ENCODE data around the gene LLGL2. TPM values are rescaled to one million over a fixed set of nuclear protein-coding genes. Genes with fewer than 3 reads are reported as not detected.

Gene LLGL2
- total RNA-seq, 2 experiments from 2014 or later, result 12.6 to 21.6 TPM

- POLR2A ChIA-PET, result no interaction called here
- no peak overlapping the region for H3K4me2 ChIP-seq (ENCODE audit: low read length)
- H3K4me3 ChIP-seq (ENCODE audit: low read depth, low read length, poor library complexity, severe bottlenecking), result no peak overlapping the region
- no peaks in the 10 kb centered on the region for H3K79me2 ChIP-seq (ENCODE audit: insufficient read depth, low read depth, low read length)
- H3K36me3 ChIP-seq (ENCODE audit: insufficient read depth, low read length), result no peaks in the 10 kb centered on the region
- CTCF ChIA-PET (ENCODE audit: unreplicated experiment), result no interaction called here
- H3K27ac ChIP-seq (ENCODE audit: low read depth, low read length, poor library complexity, severe bottlenecking), result no peak overlapping the region
- intact Hi-C loops (cut with micrococcal nuclease; ENCODE audit: unreplicated experiment), result no loop called here
- no peaks in the 10 kb centered on the region for H4K20me1 ChIP-seq (ENCODE audit: insufficient read depth, low read length)
- no peak overlapping the region for H2AFZ ChIP-seq (ENCODE audit: low read length)
- no peak for DNase-seq (ENCODE audit: low spot score)
- TF ChIP-seq CTCF (conservative IDR thresholded peaks at IDR 0.05; ENCODE audit: low read length), result no peak
- no peak for TF ChIP-seq EZH2phosphoT487 (IDR thresholded peaks at IDR 0.05; ENCODE audit: borderline replicate concordance, low read depth, low read length)
- H3K9me3 ChIP-seq (ENCODE audit: low read length), result no peaks in the 10 kb centered on the region
- no peaks in the 10 kb centered on the region for H3K4me1 ChIP-seq (ENCODE audit: insufficient read depth, low read length, poor library complexity, severe bottlenecking)
- no TSS peak for BruUV-seq (replicated peaks)
- H3K9me2 ChIP-seq (ENCODE audit: insufficient read depth, low read length), result no peaks in the 10 kb centered on the region
Observed at GRCh38 chr17:75607086-75607485, 81.6 kb downstream of the LLGL2 start.

DNA sequence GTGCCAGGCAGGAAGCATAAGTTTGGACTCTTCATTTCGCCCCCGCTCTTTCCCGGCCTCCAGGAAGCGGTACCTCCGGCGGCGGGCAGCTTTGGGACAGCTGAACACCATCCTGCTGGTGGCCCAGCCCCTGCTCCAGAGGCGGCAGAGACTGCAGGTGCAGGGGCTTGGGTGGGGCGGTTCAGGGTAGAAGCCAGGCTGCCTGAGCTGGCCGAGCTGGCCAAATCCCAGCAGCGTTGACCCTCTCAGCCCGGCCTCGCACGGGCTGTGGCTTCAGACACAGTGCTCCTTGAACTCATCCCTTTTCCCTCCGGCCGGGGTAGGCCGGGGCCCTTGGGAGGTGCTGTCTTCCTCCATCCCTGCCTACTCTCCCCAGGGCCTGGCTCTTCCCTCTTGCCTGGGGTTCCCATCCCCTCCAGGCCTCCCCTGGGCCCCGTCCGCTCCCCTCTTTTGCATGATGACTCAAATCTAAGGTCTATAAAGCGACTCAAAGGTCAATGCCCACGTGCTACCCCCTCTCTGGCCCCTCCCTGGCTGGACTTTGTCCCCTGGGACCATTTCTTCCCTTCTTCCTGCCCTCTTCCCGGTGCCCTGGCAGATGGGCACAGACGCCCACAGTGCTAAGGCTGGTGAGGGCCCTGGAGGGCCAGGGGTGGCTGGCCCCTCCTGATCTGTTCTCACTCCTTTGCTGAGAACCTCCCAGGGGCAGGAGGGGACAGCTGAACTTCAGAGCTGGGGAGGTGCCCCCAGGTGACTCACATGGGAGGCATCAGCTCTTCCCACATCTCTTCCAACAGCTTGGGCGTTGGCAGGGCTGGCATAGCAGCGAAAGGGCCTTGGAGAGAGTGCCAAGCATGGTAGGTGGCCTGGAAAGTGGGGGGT lies 84.8 kb downstream of the LLGL2 start:
- BruUV-seq (replicated peaks), result no TSS peak
- Histone ChIP-seq H4K20me1 (ENCODE audit: insufficient read depth, low read length) (no peaks in the 10 kb centered on the region), H3K79me2 (ENCODE audit: insufficient read depth, low read depth, low read length) (no peaks in the 10 kb centered on the region), H3K27ac (ENCODE audit: low read depth, low read length, poor library complexity, severe bottlenecking) (no peak overlapping the region), H3K36me3 (ENCODE audit: insufficient read depth, low read length) (no peaks in the 10 kb centered on the region), H3K9me2 (ENCODE audit: insufficient read depth, low read length) (no peaks in the 10 kb centered on the region), H3K4me2 (ENCODE audit: low read length) (no peak overlapping the region), H3K9me3 (ENCODE audit: low read length) (no peaks in the 10 kb centered on the region), H3K4me3 (ENCODE audit: low read depth, low read length, poor library complexity, severe bottlenecking) (no peak overlapping the region), H3K4me1 (ENCODE audit: insufficient read depth, low read length, poor library complexity, severe bottlenecking) (no peaks in the 10 kb centered on the region), H2AFZ (ENCODE audit: low read length) (no peak overlapping the region)
- TF ChIP-seq EZH2phosphoT487 (IDR thresholded peaks at IDR 0.05; ENCODE audit: borderline replicate concordance, low read depth, low read length) (no peak), CTCF (conservative IDR thresholded peaks at IDR 0.05; ENCODE audit: low read length) (no peak)
- intact Hi-C loops (cut with micrococcal nuclease; ENCODE audit: unreplicated experiment), result no loop called here
- POLR2A ChIA-PET, result interaction anchor here (0.7 to 1.2 kb wide), 2 partner anchors 19 to 128 kb away, joined by 3 read pairs; no protein-coding TSS in a partner anchor
- CTCF ChIA-PET (ENCODE audit: unreplicated experiment), result interaction anchor here (1.8 kb wide), 1 partner anchor 23 kb away, joined by 4 read pairs; the partner anchor contains the start of gene SMIM5
- DNase-seq (ENCODE audit: low spot score), result no peak
